ENCODE measurements around the gene MED9.

GRCh38 chr17:17440938-17441675, 35.7 kb upstream of the MED9 start:
- TF ChIP-seq CTCF (IDR thresholded peaks at IDR 0.05; ENCODE audit: low read depth, low read length) = no peak
- TF ChIP-seq MAX (IDR thresholded peaks at IDR 0.05; ENCODE audit: low read depth, low read length) = no peak
- TF ChIP-seq POLR2A (IDR thresholded peaks at IDR 0.05; ENCODE audit: extremely low read depth, insufficient read length) = no peak
- no peak for TF ChIP-seq MYC (IDR thresholded peaks at IDR 0.05; ENCODE audit: low read depth, low read length)
